ENCODE data around the gene TMEM163. TPM values are rescaled to one million over a fixed set of nuclear protein-coding genes. Genes with fewer than 3 reads are reported as not detected.

The TMEM163 gene
- polyA plus RNA-seq, 1 donor from 2014 or later: 3.5 TPM

- TF ChIP-seq MXI1 (conservative IDR thresholded peaks at IDR 0.05; ENCODE audit: poor library complexity, severe bottlenecking): no peak
- TF ChIP-seq RAD21 (conservative IDR thresholded peaks at IDR 0.05): no peak
- no peak for TF ChIP-seq EZH2 (IDR thresholded peaks at IDR 0.05; ENCODE audit: borderline replicate concordance, insufficient read depth, low read length, poor library complexity, severe bottlenecking)
- no peak for TF ChIP-seq POLR2AphosphoS5 (IDR thresholded peaks at IDR 0.05)
Observed at GRCh38 chr2:134445985-134446382, 272.8 kb downstream of the TMEM163 start (continued).

DNA sequence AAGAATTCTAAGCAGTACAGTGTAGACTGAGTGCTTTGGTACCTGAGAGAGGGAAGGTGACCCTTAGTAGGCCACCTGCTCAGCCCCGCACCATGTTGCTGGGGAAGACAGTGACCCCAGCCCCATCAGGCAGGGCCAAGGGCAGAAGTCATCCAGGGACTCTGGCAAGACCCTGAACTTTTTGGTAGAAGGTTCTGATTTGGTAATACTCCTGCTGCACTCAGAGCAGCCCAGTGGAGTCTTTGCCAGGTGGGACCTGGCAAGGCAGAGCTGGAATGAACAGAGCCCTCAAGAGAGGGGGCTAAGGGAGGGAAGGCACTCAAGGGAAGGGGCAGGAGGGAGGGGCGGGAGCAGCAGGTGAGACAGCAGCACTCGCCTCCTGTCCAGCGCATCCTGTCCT is 273.7 kb downstream of the TMEM163 start:
- Histone ChIP-seq H3K9me2 (ENCODE audit: insufficient read depth, low read length) (no peaks in the 10 kb centered on the region), H2AFZ (ENCODE audit: low read depth, low read length) (no peak overlapping the region), H4K20me1 (ENCODE audit: insufficient read depth) (no peaks in the 10 kb centered on the region), H3F3A (ENCODE audit: insufficient read depth, low read length, poor library complexity, severe bottlenecking) (no peaks in the 10 kb centered on the region), H3K4me2 (ENCODE audit: low read length) (no peak overlapping the region), H3K36me3 (ENCODE audit: insufficient read depth, low read length) (peaks cover 4% of the 10 kb centered on the region), H3K9me3 (ENCODE audit: low read length) (no peaks in the 10 kb centered on the region), H3K9ac (ENCODE audit: low read length) (no peak overlapping the region), H3K79me2 (replicated peaks; ENCODE audit: insufficient read depth, low read length) (no peaks in the 10 kb centered on the region), H3K4me3 (ENCODE audit: low read length) (no peak overlapping the region), H3K27me3 (ENCODE audit: insufficient read depth, low read depth, low read length) (no peaks in the 10 kb centered on the region), H3K27ac (ENCODE audit: low read length) (no peak overlapping the region)
- TF ChIP-seq MXI1 (conservative IDR thresholded peaks at IDR 0.05; ENCODE audit: poor library complexity, severe bottlenecking): no peak
- TF ChIP-seq, protein P1, sequence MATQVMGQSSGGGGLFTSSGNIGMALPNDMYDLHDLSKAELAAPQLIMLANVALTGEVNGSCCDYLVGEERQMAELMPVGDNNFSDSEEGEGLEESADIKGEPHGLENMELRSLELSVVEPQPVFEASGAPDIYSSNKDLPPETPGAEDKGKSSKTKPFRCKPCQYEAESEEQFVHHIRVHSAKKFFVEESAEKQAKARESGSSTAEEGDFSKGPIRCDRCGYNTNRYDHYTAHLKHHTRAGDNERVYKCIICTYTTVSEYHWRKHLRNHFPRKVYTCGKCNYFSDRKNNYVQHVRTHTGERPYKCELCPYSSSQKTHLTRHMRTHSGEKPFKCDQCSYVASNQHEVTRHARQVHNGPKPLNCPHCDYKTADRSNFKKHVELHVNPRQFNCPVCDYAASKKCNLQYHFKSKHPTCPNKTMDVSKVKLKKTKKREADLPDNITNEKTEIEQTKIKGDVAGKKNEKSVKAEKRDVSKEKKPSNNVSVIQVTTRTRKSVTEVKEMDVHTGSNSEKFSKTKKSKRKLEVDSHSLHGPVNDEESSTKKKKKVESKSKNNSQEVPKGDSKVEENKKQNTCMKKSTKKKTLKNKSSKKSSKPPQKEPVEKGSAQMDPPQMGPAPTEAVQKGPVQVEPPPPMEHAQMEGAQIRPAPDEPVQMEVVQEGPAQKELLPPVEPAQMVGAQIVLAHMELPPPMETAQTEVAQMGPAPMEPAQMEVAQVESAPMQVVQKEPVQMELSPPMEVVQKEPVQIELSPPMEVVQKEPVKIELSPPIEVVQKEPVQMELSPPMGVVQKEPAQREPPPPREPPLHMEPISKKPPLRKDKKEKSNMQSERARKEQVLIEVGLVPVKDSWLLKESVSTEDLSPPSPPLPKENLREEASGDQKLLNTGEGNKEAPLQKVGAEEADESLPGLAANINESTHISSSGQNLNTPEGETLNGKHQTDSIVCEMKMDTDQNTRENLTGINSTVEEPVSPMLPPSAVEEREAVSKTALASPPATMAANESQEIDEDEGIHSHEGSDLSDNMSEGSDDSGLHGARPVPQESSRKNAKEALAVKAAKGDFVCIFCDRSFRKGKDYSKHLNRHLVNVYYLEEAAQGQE (IDR thresholded peaks at IDR 0.05; ENCODE audit: borderline replicate concordance): no peak
- no peak for TF ChIP-seq EP300 (conservative IDR thresholded peaks at IDR 0.05; ENCODE audit: poor library complexity, severe bottlenecking)

DNA sequence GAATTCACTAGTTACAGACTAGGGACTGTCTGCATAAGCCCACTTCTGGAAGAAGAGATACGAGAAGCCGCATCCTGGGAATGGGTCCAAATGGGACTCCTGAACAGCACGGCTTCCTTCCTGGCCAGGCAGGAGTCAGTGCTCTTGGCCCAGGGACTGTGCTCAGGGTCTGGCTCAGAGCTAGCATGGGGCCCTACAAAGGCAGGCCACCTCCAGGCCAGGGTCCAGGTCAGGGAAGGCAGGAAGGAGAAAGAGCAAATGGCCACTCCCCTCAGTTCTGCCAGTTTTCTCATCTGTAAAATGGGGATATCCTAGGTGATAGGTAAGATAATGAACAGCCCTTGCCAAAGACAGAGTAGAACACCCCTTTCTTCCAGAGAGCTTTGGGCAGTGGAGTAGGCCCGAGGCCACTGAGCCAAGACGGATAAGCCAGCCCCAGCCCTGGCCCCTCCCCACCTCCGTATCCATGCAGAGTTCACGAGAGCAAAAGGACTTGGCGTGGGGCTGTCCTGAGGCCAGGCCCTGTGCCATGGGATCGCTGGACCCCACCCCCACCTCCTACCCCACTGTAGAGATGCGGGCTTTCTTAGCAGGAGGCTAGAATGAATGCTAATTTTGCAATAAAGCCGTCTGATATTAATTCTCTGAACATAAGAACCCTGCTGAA is 274.9 kb downstream of the TMEM163 start:
- no peaks in the 10 kb centered on the region for H3K79me2 ChIP-seq (replicated peaks; ENCODE audit: insufficient read depth, low read length)
- H3K36me3 ChIP-seq (ENCODE audit: insufficient read depth, low read length): peaks cover 4% of the 10 kb centered on the region
- no peak overlapping the region for H3K4me2 ChIP-seq (ENCODE audit: low read length)
- TF ChIP-seq SMC3 (conservative IDR thresholded peaks at IDR 0.05; ENCODE audit: poor library complexity) (no peak), RAD21 (conservative IDR thresholded peaks at IDR 0.05) (no peak), TAF1 (IDR thresholded peaks at IDR 0.05; ENCODE audit: low read depth) (no peak), POLR2AphosphoS5 (IDR thresholded peaks at IDR 0.05) (no peak), MXI1 (conservative IDR thresholded peaks at IDR 0.05; ENCODE audit: poor library complexity, severe bottlenecking) (no peak), EP300 (conservative IDR thresholded peaks at IDR 0.05; ENCODE audit: poor library complexity, severe bottlenecking) (no peak), EZH2 (IDR thresholded peaks at IDR 0.05; ENCODE audit: borderline replicate concordance, insufficient read depth, low read length, poor library complexity, severe bottlenecking) (no peak)
- TF ChIP-seq, protein P2, sequence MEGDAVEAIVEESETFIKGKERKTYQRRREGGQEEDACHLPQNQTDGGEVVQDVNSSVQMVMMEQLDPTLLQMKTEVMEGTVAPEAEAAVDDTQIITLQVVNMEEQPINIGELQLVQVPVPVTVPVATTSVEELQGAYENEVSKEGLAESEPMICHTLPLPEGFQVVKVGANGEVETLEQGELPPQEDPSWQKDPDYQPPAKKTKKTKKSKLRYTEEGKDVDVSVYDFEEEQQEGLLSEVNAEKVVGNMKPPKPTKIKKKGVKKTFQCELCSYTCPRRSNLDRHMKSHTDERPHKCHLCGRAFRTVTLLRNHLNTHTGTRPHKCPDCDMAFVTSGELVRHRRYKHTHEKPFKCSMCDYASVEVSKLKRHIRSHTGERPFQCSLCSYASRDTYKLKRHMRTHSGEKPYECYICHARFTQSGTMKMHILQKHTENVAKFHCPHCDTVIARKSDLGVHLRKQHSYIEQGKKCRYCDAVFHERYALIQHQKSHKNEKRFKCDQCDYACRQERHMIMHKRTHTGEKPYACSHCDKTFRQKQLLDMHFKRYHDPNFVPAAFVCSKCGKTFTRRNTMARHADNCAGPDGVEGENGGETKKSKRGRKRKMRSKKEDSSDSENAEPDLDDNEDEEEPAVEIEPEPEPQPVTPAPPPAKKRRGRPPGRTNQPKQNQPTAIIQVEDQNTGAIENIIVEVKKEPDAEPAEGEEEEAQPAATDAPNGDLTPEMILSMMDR (IDR thresholded peaks at IDR 0.05; ENCODE audit: poor library complexity, severe bottlenecking): no peak
- TF ChIP-seq, protein P1 (IDR thresholded peaks at IDR 0.05; ENCODE audit: borderline replicate concordance): no peak
- no peaks in the 10 kb centered on the region for H3F3A ChIP-seq (ENCODE audit: insufficient read depth, low read length, poor library complexity, severe bottlenecking)
- H4K20me1 ChIP-seq (ENCODE audit: insufficient read depth): no peaks in the 10 kb centered on the region
- no peaks in the 10 kb centered on the region for H3K27me3 ChIP-seq (ENCODE audit: insufficient read depth, low read depth, low read length)
- H3K9ac ChIP-seq (ENCODE audit: low read length): no peak overlapping the region
- H3K4me3 ChIP-seq (ENCODE audit: low read length): no peak overlapping the region
- no peaks in the 10 kb centered on the region for H3K9me3 ChIP-seq (ENCODE audit: low read length)
- H3K27ac ChIP-seq (ENCODE audit: low read length): no peak overlapping the region
- no peaks in the 10 kb centered on the region for H3K9me2 ChIP-seq (ENCODE audit: insufficient read depth, low read length)
- no peak overlapping the region for H2AFZ ChIP-seq (ENCODE audit: low read depth, low read length)
